A549 (cell line): ENCODE measurements around the gene LSM7.

Experiments
- CHD2 ChIP-seq: fragments of 150-350 bp; IDR thresholded peaks from 2 replicates; pipeline ENCODE4 v1.6.1; 2014; ENCODE audit warnings: low read length; ENCODE audit not compliant: partially characterized antibody
- EHMT2 ChIP-seq: fragments of 200-600 bp; sonication (generic); IDR thresholded peaks from 2 replicates; pipeline ENCODE4 v1.6.1; 2016; ENCODE audit warnings: antibody characterized with exemption, low read depth, mild to moderate bottlenecking, moderate library complexity
- ELK1 ChIP-seq: fragments of 150-350 bp; IDR thresholded peaks from 2 replicates; pipeline ENCODE4 v1.6.1; 2014; ENCODE audit warnings: low read depth, mild to moderate bottlenecking, low read length
- HDAC2 ChIP-seq: fragments of 200-600 bp; sonication (generic); IDR thresholded peaks from 2 replicates; pipeline ENCODE4 v1.6.1; 2016
- HMGXB4 ChIP-seq: fragments of 250-450 bp; sonication (Bioruptor Pico); IDR thresholded peaks from 2 replicates; pipeline ENCODE4 v1.5.0; 2021; ENCODE audit warnings: mild to moderate bottlenecking, moderate library complexity, borderline replicate concordance
- JUN ChIP-seq, 2 experiments: fragments of >200 bp; sonication (Bioruptor Twin); formaldehyde crosslinking; IDR thresholded peaks; 2 replicates in 1 of 2; 3 replicates in 1 of 2; pipeline ENCODE4 v1.6.1; 2016 to 2017
- MYC ChIP-seq: IDR thresholded peaks from 2 replicates; pipeline ENCODE4 v1.6.1; 2012; ENCODE audit warnings: mild to moderate bottlenecking, inconsistent platforms, low read length, improper control_type of control experiment, borderline replicate concordance
- NPAS2 ChIP-seq: fragments of 250-450 bp; sonication (Bioruptor Pico); IDR thresholded peaks from 2 replicates; pipeline ENCODE4 v1.8.0; 2022; ENCODE audit warnings: mild to moderate bottlenecking, moderate library complexity, borderline replicate concordance
- POLR2A ChIP-seq: IDR thresholded peaks from 2 replicates; pipeline ENCODE4 v1.6.1; 2012; ENCODE audit warnings: mild to moderate bottlenecking, low read length
- ZNF302 ChIP-seq: fragments of 250-450 bp; sonication (Bioruptor Pico); IDR thresholded peaks from 2 replicates; pipeline ENCODE4 v1.9.0; 2021; ENCODE audit warnings: inconsistent platforms, mild to moderate bottlenecking, moderate library complexity
- TF ChIP-seq, protein P1 (sequence below): fragments of >200 bp; sonication (Bioruptor Twin); formaldehyde crosslinking; IDR thresholded peaks from 3 replicates; pipeline ENCODE4 v1.5.1; 2016

- TF ChIP-seq CHD2 (no peak), EHMT2 (no peak), HDAC2 (no peak), JUN (IDR thresholded peaks at IDR 0.05) (no peak), ZNF302 (CRISPR knock-in tag) (no peak), HMGXB4 (CRISPR knock-in tag) (no peak), POLR2A (no peak), MYC (no peak), ELK1 (no peak), NPAS2 (CRISPR knock-in tag) (no peak)
- TF ChIP-seq, protein P1, sequence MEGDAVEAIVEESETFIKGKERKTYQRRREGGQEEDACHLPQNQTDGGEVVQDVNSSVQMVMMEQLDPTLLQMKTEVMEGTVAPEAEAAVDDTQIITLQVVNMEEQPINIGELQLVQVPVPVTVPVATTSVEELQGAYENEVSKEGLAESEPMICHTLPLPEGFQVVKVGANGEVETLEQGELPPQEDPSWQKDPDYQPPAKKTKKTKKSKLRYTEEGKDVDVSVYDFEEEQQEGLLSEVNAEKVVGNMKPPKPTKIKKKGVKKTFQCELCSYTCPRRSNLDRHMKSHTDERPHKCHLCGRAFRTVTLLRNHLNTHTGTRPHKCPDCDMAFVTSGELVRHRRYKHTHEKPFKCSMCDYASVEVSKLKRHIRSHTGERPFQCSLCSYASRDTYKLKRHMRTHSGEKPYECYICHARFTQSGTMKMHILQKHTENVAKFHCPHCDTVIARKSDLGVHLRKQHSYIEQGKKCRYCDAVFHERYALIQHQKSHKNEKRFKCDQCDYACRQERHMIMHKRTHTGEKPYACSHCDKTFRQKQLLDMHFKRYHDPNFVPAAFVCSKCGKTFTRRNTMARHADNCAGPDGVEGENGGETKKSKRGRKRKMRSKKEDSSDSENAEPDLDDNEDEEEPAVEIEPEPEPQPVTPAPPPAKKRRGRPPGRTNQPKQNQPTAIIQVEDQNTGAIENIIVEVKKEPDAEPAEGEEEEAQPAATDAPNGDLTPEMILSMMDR: no peak
These were observed 34.5 kb upstream of the LSM7 start for GRCh38 chr19:2362970-2363300.
